GM12878 (cell line): ENCODE results near the gene CREBBP.

Experiments
- CEBPB ChIP-seq, 2 experiments: fragments of 150-350 bp in 1 of 2; IDR thresholded peaks; 2 replicates each; pipeline ENCODE4 v1.6.1; 2012 to 2014; ENCODE audit warnings: low read depth in 2 of 2, low read length in 2 of 2, borderline replicate concordance in 1 of 2, inconsistent platforms in 1 of 2
- EZH2 ChIP-seq: IDR thresholded peaks from 2 replicates; pipeline ENCODE4 v1.6.1; 2012; ENCODE audit warnings: low read depth, mild to moderate bottlenecking, control low read depth, inconsistent platforms, low read length, borderline replicate concordance; ENCODE audit not compliant: control insufficient read depth
- FOXK2 ChIP-seq: fragments of 450-650 bp; IDR thresholded peaks from 2 replicates; pipeline ENCODE4 v1.6.1; 2017; ENCODE audit warnings: mild to moderate bottlenecking, moderate library complexity
- HDAC6 ChIP-seq: fragments of 200-600 bp; sonication (generic); IDR thresholded peaks from one replicate; pipeline ENCODE4 v1.8.0; 2017; ENCODE audit warnings: antibody characterized with exemption; ENCODE audit not compliant: unreplicated experiment
- POLR2A ChIP-seq: IDR thresholded peaks from 2 replicates; pipeline ENCODE4 v1.6.1; 2011; ENCODE audit warnings: low read depth, mild to moderate bottlenecking, low read length
- RAD21 ChIP-seq: IDR thresholded peaks from 2 replicates; pipeline ENCODE4 v1.6.1; 2011; ENCODE audit warnings: mild to moderate bottlenecking, low read depth, low read length, moderate library complexity; ENCODE audit not compliant: insufficient read depth
- TCF12 ChIP-seq: IDR thresholded peaks from 2 replicates; pipeline ENCODE4 v1.6.1; 2011; ENCODE audit warnings: low read depth, mild to moderate bottlenecking, low read length
- TF ChIP-seq, protein P1 (sequence below), 3 experiments: IDR thresholded peaks in 2 of 3; conservative IDR thresholded peaks in 1 of 3; 2 replicates each; pipeline ENCODE4 v1.5.1; 2011; ENCODE audit warnings: low read depth in 3 of 3, low read length in 3 of 3, mild to moderate bottlenecking in 3 of 3, control low read depth in 2 of 3, moderate library complexity in 2 of 3, inconsistent platforms in 1 of 3, mixed read lengths in 1 of 3; ENCODE audit not compliant: control insufficient read depth in 2 of 3, insufficient read depth in 1 of 3; ENCODE audit errors: extremely low read depth in 1 of 3
- TF ChIP-seq, protein P2 (sequence below): IDR thresholded peaks from 2 replicates; pipeline ENCODE4 v1.6.1; 2012; ENCODE audit warnings: low read depth, low read length, improper control_type of control experiment
- TF ChIP-seq, protein P3 (sequence below): IDR thresholded peaks from 2 replicates; pipeline ENCODE4 v1.6.1; 2012; ENCODE audit warnings: low read depth, low read length, improper control_type of control experiment

DNA sequence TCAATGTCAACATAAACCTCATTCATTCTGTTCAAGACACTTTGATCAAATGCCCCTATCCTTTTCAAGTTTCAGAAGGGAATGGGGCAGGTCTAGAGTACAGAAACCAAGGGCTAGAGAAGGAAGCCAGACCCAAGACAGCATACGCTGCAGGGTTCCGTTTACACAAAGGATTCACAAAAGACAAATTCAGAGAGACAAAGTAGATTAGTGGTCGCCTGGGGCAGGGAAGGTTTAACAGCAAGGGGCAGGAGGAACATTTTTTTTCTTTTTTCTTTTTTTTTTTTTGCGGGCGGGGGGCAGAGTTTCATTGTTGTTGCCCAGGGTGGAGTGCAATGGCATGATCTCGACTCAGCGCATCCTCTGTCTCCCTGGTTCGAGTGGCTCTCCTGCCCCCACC is 143.3 kb downstream of the CREBBP start:
- TF ChIP-seq POLR2A: no peak
- no peak for TF ChIP-seq EZH2
- TF ChIP-seq FOXK2: no peak
- TF ChIP-seq HDAC6: no peak
- TF ChIP-seq, protein P1, sequence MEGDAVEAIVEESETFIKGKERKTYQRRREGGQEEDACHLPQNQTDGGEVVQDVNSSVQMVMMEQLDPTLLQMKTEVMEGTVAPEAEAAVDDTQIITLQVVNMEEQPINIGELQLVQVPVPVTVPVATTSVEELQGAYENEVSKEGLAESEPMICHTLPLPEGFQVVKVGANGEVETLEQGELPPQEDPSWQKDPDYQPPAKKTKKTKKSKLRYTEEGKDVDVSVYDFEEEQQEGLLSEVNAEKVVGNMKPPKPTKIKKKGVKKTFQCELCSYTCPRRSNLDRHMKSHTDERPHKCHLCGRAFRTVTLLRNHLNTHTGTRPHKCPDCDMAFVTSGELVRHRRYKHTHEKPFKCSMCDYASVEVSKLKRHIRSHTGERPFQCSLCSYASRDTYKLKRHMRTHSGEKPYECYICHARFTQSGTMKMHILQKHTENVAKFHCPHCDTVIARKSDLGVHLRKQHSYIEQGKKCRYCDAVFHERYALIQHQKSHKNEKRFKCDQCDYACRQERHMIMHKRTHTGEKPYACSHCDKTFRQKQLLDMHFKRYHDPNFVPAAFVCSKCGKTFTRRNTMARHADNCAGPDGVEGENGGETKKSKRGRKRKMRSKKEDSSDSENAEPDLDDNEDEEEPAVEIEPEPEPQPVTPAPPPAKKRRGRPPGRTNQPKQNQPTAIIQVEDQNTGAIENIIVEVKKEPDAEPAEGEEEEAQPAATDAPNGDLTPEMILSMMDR (IDR thresholded peaks at IDR 0.05 in 2 of 3, conservative IDR thresholded peaks at IDR 0.05 in 1 of 3; ENCODE audit: control insufficient read depth in 2 of 3, extremely low read depth in 1 of 3, insufficient read depth in 1 of 3, low read depth in 3 of 3, low read length in 3 of 3): no peak
- TF ChIP-seq, protein P2, sequence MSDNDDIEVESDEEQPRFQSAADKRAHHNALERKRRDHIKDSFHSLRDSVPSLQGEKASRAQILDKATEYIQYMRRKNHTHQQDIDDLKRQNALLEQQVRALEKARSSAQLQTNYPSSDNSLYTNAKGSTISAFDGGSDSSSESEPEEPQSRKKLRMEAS: no peak
- TF ChIP-seq TCF12: no peak
- TF ChIP-seq, protein P3, sequence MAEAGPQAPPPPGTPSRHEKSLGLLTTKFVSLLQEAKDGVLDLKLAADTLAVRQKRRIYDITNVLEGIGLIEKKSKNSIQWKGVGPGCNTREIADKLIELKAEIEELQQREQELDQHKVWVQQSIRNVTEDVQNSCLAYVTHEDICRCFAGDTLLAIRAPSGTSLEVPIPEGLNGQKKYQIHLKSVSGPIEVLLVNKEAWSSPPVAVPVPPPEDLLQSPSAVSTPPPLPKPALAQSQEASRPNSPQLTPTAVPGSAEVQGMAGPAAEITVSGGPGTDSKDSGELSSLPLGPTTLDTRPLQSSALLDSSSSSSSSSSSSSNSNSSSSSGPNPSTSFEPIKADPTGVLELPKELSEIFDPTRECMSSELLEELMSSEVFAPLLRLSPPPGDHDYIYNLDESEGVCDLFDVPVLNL: no peak
- no peak for TF ChIP-seq CEBPB (IDR thresholded peaks at IDR 0.05; ENCODE audit: borderline replicate concordance in 1 of 2, low read depth in 2 of 2, low read length in 2 of 2)
- no peak for TF ChIP-seq RAD21
